ENCODE data around the gene CYP1B1.
A peak's percentile ranks its signal among the peaks of the same experiment; 100 is the strongest.

Gene CYP1B1

GRCh38 chr2:38121481-38121880 is 45.5 kb upstream of the CYP1B1 start:
- no peak overlapping the region for H3K18ac ChIP-seq (ENCODE audit: low read depth in 1 of 2, low read length in 2 of 2)
- no peak overlapping the region for H3K14ac ChIP-seq (ENCODE audit: low read length in 2 of 2)
- H4K8ac ChIP-seq (ENCODE audit: low read length) = no peak overlapping the region
- no peak overlapping the region for H2BK12ac ChIP-seq (ENCODE audit: low read length in 2 of 2)
- no peaks in the 10 kb centered on the region for H3K27me3 ChIP-seq (ENCODE audit: control insufficient read depth in 1 of 2, insufficient read depth in 1 of 2, low read length in 2 of 2)
- H2AFZ ChIP-seq (ENCODE audit: low read depth, low read length) = no peak overlapping the region
- no peak overlapping the region for H2BK15ac ChIP-seq (ENCODE audit: low read depth, poor library complexity, severe bottlenecking)
- H3K4me2 ChIP-seq (ENCODE audit: low read length, poor library complexity, severe bottlenecking) = no peak overlapping the region
- peak overlapping the region; percentile 90 for H2AK5ac ChIP-seq (ENCODE audit: low read length, severe bottlenecking)
- no peak overlapping the region for H2BK120ac ChIP-seq (ENCODE audit: low read depth, low read length)
- peaks cover 4% of the 10 kb centered on the region for H3K4me1 ChIP-seq (ENCODE audit: control insufficient read depth, insufficient read depth, low read depth, low read length)
- DNase-seq = no peak
- WGBS = no CpG with 5 or more reads among the region's 2 CpGs
- no peak overlapping the region for H3K27ac ChIP-seq (ENCODE audit: low read length, poor library complexity, severe bottlenecking)
- H3K79me1 ChIP-seq (replicated peaks; ENCODE audit: low read length, poor library complexity, severe bottlenecking) = peaks cover 4% of the 10 kb centered on the region
- H4K91ac ChIP-seq (ENCODE audit: low read length) = no peak overlapping the region
- no peaks in the 10 kb centered on the region for H3K36me3 ChIP-seq (ENCODE audit: control insufficient read depth in 1 of 2, insufficient read depth in 2 of 2, low read depth in 1 of 2, low read length in 2 of 2)
- no peak overlapping the region for H3K23ac ChIP-seq (ENCODE audit: low read length in 2 of 2)
- no peak overlapping the region for H3K4ac ChIP-seq (ENCODE audit: low read depth in 1 of 2, low read length in 2 of 2)
- H3K4me3 ChIP-seq (ENCODE audit: insufficient read depth in 1 of 2, low read depth in 1 of 2, low read length in 2 of 2) = no peak overlapping the region
- no peak overlapping the region for H2BK5ac ChIP-seq (ENCODE audit: low read depth, low read length, poor library complexity, severe bottlenecking)
- no peak overlapping the region for H3K9ac ChIP-seq (ENCODE audit: low read length)
- H3K9me3 ChIP-seq (ENCODE audit: control insufficient read depth, low read length) = no peaks in the 10 kb centered on the region

GRCh38 chr2:38120829-38121228 is 44.9 kb upstream of the CYP1B1 start:
- Histone ChIP-seq H2BK15ac (ENCODE audit: low read depth, poor library complexity, severe bottlenecking) (no peak overlapping the region), H3K9ac (ENCODE audit: low read length) (no peak overlapping the region)

DNA sequence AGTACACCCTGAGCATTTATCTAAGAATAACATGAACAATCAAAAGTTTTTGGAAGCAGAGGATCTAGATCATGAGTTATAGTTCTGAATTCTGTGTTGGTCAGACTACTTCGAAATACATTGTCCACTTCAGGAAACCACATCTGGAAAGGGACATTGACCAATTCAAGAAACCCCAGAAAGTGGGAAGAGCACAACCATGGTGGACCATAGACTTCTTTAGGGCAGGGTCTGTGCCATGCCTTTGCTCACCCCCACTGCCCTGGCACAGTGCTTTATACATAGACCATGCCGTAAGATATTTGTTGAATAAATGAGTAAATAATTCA is 44.3 kb upstream of the CYP1B1 start:
- Histone ChIP-seq H2AFZ (ENCODE audit: low read depth, low read length) (no peak overlapping the region), H3K4ac (ENCODE audit: low read depth in 1 of 2, low read length in 2 of 2) (no peak overlapping the region), H4K91ac (ENCODE audit: low read length) (no peak overlapping the region), H4K8ac (ENCODE audit: low read length) (no peak overlapping the region), H2BK15ac (ENCODE audit: low read depth, poor library complexity, severe bottlenecking) (no peak overlapping the region), H3K36me3 (ENCODE audit: control insufficient read depth in 1 of 2, insufficient read depth in 2 of 2, low read depth in 1 of 2, low read length in 2 of 2) (no peaks in the 10 kb centered on the region), H3K9ac (ENCODE audit: low read length) (peak overlapping the region; percentile 41), H2BK120ac (ENCODE audit: low read depth, low read length) (no peak overlapping the region), H3K79me1 (replicated peaks; ENCODE audit: low read length, poor library complexity, severe bottlenecking) (peaks cover 4% of the 10 kb centered on the region), H3K18ac (ENCODE audit: low read depth in 1 of 2, low read length in 2 of 2) (no peak overlapping the region), H3K4me2 (ENCODE audit: low read length, poor library complexity, severe bottlenecking) (no peak overlapping the region), H3K23ac (ENCODE audit: low read length in 2 of 2) (no peak overlapping the region), H3K4me3 (ENCODE audit: insufficient read depth in 1 of 2, low read depth in 1 of 2, low read length in 2 of 2) (no peak overlapping the region), H3K4me1 (ENCODE audit: control insufficient read depth, insufficient read depth, low read depth, low read length) (peaks cover 7% of the 10 kb centered on the region), H3K14ac (ENCODE audit: low read length in 2 of 2) (no peak overlapping the region), H3K9me3 (ENCODE audit: control insufficient read depth, low read length) (no peaks in the 10 kb centered on the region), H3K27ac (ENCODE audit: low read length, poor library complexity, severe bottlenecking) (no peak overlapping the region), H2BK12ac (ENCODE audit: low read length in 2 of 2) (no peak overlapping the region), H2AK5ac (ENCODE audit: low read length, severe bottlenecking) (no peak overlapping the region), H2BK5ac (ENCODE audit: low read depth, low read length, poor library complexity, severe bottlenecking) (no peak overlapping the region), H3K27me3 (ENCODE audit: control insufficient read depth in 1 of 2, insufficient read depth in 1 of 2, low read length in 2 of 2) (no peaks in the 10 kb centered on the region)
- WGBS = 100% methylated on average over 2 of the region's 2 CpGs
- DNase-seq = no peak

More at GRCh38 chr2:38120829-38121228, 44.9 kb upstream of the CYP1B1 start:
- H3K4me1 ChIP-seq (ENCODE audit: control insufficient read depth, insufficient read depth, low read depth, low read length) = peaks cover 7% of the 10 kb centered on the region
- DNase-seq = no peak
- no peak overlapping the region for H2BK5ac ChIP-seq (ENCODE audit: low read depth, low read length, poor library complexity, severe bottlenecking)
- no peak overlapping the region for H4K8ac ChIP-seq (ENCODE audit: low read length)
- no peak overlapping the region for H3K4me3 ChIP-seq (ENCODE audit: insufficient read depth in 1 of 2, low read depth in 1 of 2, low read length in 2 of 2)
- no peak overlapping the region for H3K27ac ChIP-seq (ENCODE audit: low read length, poor library complexity, severe bottlenecking)
- 86% methylated on average over 3 of the region's 5 CpGs for WGBS
- no peaks in the 10 kb centered on the region for H3K36me3 ChIP-seq (ENCODE audit: control insufficient read depth in 1 of 2, insufficient read depth in 2 of 2, low read depth in 1 of 2, low read length in 2 of 2)
- H3K27me3 ChIP-seq (ENCODE audit: control insufficient read depth in 1 of 2, insufficient read depth in 1 of 2, low read length in 2 of 2) = no peaks in the 10 kb centered on the region
- no peak overlapping the region for H2BK120ac ChIP-seq (ENCODE audit: low read depth, low read length)
- H3K9me3 ChIP-seq (ENCODE audit: control insufficient read depth, low read length) = no peaks in the 10 kb centered on the region
- no peak overlapping the region for H2BK12ac ChIP-seq (ENCODE audit: low read length in 2 of 2)
- H2AK5ac ChIP-seq (ENCODE audit: low read length, severe bottlenecking) = peak overlapping the region; percentile 90
- no peak overlapping the region for H2AFZ ChIP-seq (ENCODE audit: low read depth, low read length)
- H4K91ac ChIP-seq (ENCODE audit: low read length) = no peak overlapping the region
- no peak overlapping the region for H3K14ac ChIP-seq (ENCODE audit: low read length in 2 of 2)
- no peak overlapping the region for H3K4ac ChIP-seq (ENCODE audit: low read depth in 1 of 2, low read length in 2 of 2)
- H3K18ac ChIP-seq (ENCODE audit: low read depth in 1 of 2, low read length in 2 of 2) = no peak overlapping the region
- no peak overlapping the region for H3K4me2 ChIP-seq (ENCODE audit: low read length, poor library complexity, severe bottlenecking)
- peaks cover 4% of the 10 kb centered on the region for H3K79me1 ChIP-seq (replicated peaks; ENCODE audit: low read length, poor library complexity, severe bottlenecking)
- no peak overlapping the region for H3K23ac ChIP-seq (ENCODE audit: low read length in 2 of 2)

DNA sequence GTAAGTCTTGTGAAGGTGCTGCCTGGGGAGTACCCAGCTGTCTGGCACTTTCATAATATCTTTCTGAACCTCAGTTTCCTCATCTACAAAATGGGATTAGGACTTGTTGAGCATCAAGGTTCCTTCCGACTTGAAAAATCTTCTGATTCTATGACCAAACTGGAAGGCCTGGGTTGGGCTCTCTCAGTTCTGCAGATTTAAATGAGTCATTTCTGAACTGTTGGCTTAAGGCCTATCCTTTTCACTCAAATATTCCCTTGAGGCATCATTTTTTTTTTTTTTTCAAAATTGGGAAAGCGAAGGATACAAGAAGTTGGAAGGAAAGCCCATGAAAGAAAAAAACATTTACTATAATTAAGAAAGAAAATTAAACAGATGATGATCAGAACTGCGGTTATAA is 40.8 kb upstream of the CYP1B1 start:
- DNase-seq = no peak
- peaks cover 8% of the 10 kb centered on the region for H3K79me1 ChIP-seq (replicated peaks; ENCODE audit: low read length, poor library complexity, severe bottlenecking)
- 89% methylated on average over 2 of the region's 3 CpGs for WGBS

More for the DNA sequence above, 40.8 kb upstream of the CYP1B1 start:
- Histone ChIP-seq H2AFZ (ENCODE audit: low read depth, low read length) (no peak overlapping the region), H2BK120ac (ENCODE audit: low read depth, low read length) (no peak overlapping the region), H3K23ac (ENCODE audit: low read length in 2 of 2) (no peak overlapping the region), H3K9ac (ENCODE audit: low read length) (peak overlapping the region; percentile 60), H3K18ac (ENCODE audit: low read depth in 1 of 2, low read length in 2 of 2) (no peak overlapping the region), H2BK5ac (ENCODE audit: low read depth, low read length, poor library complexity, severe bottlenecking) (no peak overlapping the region), H3K4me1 (ENCODE audit: control insufficient read depth, insufficient read depth, low read depth, low read length) (peaks cover 9% of the 10 kb centered on the region), H3K36me3 (ENCODE audit: control insufficient read depth in 1 of 2, insufficient read depth in 2 of 2, low read depth in 1 of 2, low read length in 2 of 2) (no peaks in the 10 kb centered on the region), H4K8ac (ENCODE audit: low read length) (no peak overlapping the region), H3K9me3 (ENCODE audit: control insufficient read depth, low read length) (no peaks in the 10 kb centered on the region), H3K14ac (ENCODE audit: low read length in 2 of 2) (no peak overlapping the region), H3K27ac (ENCODE audit: low read length, poor library complexity, severe bottlenecking) (no peak overlapping the region), H3K4ac (ENCODE audit: low read depth in 1 of 2, low read length in 2 of 2) (no peak overlapping the region), H2AK5ac (ENCODE audit: low read length, severe bottlenecking) (peak overlapping the region; percentile 77), H3K4me3 (ENCODE audit: insufficient read depth in 1 of 2, low read depth in 1 of 2, low read length in 2 of 2) (no peak overlapping the region), H2BK15ac (ENCODE audit: low read depth, poor library complexity, severe bottlenecking) (no peak overlapping the region), H3K4me2 (ENCODE audit: low read length, poor library complexity, severe bottlenecking) (no peak overlapping the region), H4K91ac (ENCODE audit: low read length) (no peak overlapping the region), H2BK12ac (ENCODE audit: low read length in 2 of 2) (no peak overlapping the region), H3K27me3 (ENCODE audit: control insufficient read depth in 1 of 2, insufficient read depth in 1 of 2, low read length in 2 of 2) (no peaks in the 10 kb centered on the region)

All from mesenchymal stem cell (in vitro differentiated cells and primary cell).